GM23248 (cell line): Measurements from ENCODE around the gene ABL1.

Experiments used
- EZH2 ChIP-seq: fragments of 200-600 bp; sonication (generic); IDR thresholded peaks from 2 replicates; pipeline ENCODE4 v1.6.1; 2018; ENCODE audit warnings: antibody characterized with exemption, mild to moderate bottlenecking; ENCODE audit not compliant: insufficient read depth, poor library complexity, severe bottlenecking
- EZH2phosphoT487 ChIP-seq: fragments of 200-600 bp; sonication (generic); IDR thresholded peaks from 2 replicates; pipeline ENCODE4 v1.6.1; 2018; ENCODE audit warnings: antibody characterized with exemption, moderate library complexity, mild to moderate bottlenecking, low read depth; ENCODE audit not compliant: insufficient read depth

- no peak for TF ChIP-seq EZH2
- no peak for TF ChIP-seq EZH2phosphoT487
Measured at GRCh38 chr9:130883479-130883878, 48.4 kb downstream of the ABL1 start.
